GM21737 (cell line): ENCODE results near the gene TMEM178B.
"Not testable (repeated sequence)": the region's sequence is repeated elsewhere in the genome, so short reads cannot be mapped to it uniquely, and the experiment has no call there.

Experiments used
- ATAC-seq: cut with Tn5 transposase; IDR thresholded peaks from one replicate; pipeline ENCODE4 v1.9.1; 2021; ENCODE audit warnings: mild to moderate bottlenecking, moderate library complexity; ENCODE audit not compliant: unreplicated experiment

Gene TMEM178B

GRCh38 chr7:141301544-141301943 lies 227.7 kb downstream of the TMEM178B start:
- no peak for ATAC-seq

GRCh38 chr7:141302617-141303016 lies 228.8 kb downstream of the TMEM178B start:
- ATAC-seq = no peak

DNA sequence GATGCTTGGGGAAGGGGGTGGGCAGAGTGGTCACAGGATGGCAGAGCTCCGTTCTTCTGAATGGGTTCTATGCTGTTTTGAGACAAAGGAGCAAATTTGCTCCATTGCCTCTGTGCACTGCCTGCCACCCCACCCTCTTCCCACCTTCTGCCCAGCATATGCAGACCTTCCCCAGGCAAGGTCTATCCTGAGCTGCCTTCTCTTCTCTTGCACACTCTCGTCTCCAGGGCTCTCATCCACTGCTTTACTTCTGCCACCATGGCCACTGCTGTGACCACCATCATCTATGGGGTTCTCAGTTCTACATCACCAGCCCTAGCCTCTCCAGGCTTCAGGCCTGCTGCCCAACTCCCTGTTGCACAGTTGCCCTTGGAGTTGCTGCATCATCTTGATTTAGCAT lies 230.4 kb downstream of the TMEM178B start:
- ATAC-seq = no peak

GRCh38 chr7:141306081-141306480 lies 232.2 kb downstream of the TMEM178B start:
- no peak for ATAC-seq

DNA sequence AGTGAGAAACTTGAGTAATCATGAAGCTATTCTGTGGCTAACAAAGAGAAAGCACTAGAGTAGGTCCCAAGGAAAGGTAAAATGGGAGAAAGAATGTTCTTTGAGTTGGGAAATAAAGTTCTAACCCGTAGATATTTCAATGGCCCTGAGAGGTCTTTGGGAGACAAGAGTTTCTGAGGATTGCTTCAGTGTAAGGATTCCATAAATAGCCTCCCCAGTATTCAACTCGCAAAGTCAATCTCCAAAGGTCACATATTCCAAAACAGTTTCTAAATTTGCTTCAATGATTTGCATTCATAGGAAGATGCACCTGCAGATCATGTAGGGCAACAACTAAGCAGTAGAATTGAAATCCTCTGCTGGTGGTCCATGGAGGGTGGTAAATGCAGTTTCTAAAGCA lies 238.5 kb downstream of the TMEM178B start:
- ATAC-seq = no peak

DNA sequence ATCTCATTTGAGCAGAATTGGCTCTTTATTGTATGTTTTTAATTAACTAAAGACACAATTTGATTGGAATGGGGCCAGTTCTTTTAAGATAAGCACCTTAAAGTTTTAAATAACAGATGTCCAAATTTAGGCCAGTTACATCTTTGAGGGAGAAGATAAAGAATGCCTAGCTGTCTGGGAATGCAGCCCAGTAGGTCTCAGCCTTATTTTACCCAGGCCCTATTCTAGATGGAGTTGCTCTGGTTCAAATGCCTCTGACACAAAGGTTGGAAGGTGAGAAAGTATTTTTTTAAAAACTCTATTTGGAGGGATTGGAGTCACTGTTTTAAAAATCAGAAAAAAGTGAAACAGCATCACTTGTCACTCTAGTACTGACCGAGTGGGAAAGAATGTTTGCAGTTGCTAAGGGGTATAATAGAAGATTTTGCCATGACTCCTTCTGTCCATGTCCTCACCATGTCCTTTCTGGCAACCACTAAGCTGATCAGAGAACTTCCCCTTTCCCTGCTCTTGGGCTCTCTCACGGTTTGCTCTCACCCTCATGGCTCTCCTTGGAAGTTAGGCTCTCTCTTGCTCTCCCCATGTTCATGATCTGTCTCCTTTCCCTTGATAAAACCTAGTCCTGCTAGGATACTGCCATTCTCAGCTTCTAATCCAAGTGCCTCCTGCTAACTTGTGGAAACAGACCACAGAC lies 239.1 kb downstream of the TMEM178B start:
- no peak for ATAC-seq

DNA sequence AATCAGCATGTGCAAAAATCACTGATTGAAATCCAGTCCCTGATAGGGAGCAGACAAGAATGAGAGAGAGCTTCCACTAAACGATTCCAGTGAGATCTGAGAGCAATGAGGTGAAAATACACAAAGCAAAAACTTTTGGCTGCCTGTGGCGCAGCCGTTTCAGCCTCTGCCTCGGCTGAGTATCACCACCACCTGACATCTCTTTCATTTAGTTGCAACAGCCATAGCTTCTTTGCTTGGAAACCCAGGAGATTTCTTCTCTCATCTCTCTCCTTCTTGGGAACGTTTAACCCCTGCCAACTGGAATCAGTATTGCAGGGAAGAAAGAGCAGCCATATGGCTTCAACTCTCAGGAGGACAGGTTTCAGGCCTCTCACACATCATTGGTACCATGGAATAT lies 240.0 kb downstream of the TMEM178B start:
- no peak for ATAC-seq

DNA sequence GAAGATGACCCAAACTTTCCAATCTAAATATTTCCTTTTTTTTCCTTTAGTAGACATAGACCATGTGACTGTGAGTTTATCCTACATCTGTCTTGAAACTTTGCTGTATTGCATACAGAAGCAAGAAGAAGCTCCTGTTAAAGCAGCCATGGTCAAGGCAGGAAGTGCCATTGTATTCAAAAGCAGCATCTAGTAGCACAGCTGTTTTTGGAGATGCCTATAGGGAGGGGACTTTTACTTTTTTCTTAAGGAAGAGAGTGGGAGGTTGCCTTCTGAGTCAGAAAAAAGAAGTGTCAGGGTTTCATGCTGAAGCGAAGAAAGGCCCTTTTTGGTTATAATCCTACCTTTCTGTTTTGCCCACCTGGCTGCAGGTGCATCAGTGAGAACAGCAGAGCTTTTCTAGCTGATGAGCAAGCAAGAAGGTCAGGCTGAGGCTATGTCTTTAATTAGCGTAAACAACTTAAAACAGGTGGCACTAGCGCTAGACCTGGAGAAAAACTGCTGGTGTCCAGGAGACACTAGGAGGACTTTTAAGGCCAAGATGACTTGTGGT lies 243.2 kb downstream of the TMEM178B start:
- ATAC-seq = no peak

GRCh38 chr7:141320287-141320686 lies 246.4 kb downstream of the TMEM178B start:
- no peak for ATAC-seq

GRCh38 chr7:141322383-141322782 lies 248.5 kb downstream of the TMEM178B start:
- ATAC-seq = no peak

GRCh38 chr7:141323826-141324225 lies 250.0 kb downstream of the TMEM178B start:
- no peak for ATAC-seq

DNA sequence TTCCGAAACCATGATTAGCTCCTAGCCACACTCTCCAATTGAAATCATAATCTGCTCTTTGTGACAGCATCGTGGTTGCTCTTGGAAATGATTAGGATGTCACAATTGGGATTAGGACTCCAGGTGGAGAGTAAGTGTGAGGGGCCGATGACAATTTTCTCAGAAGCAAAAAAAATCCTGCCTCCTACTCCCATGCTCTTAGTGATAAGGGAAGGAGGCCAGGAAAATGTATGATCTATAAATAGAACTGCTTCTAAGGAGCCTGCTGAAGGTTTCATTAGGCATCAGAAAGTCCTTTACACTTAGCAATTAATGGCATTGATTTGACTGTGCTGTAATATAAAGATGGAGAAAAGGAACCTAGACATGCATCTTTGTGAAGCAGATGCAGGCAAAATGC lies 251.0 kb downstream of the TMEM178B start:
- ATAC-seq = no peak

GRCh38 chr7:141325275-141325674 lies 251.4 kb downstream of the TMEM178B start:
- ATAC-seq = no peak

DNA sequence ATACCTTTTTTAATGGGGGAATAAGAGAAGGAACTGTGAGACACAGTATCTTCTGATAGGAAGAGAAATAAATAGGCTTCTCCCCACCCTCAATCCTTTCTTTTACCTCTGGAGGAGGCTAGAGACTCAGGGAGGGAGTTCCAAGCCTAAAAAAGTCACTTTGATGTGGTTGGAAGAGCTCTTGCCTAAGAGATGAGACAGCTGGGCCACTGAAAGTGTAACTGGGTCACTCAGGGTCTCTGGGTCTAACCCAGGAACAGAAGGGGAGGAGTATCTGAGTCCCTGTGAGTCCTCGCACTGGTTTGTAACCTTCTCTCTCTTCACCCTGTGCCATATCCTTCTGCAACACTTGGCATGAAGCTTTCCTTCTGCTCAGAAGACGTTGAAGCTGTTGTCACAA lies 254.4 kb downstream of the TMEM178B start:
- ATAC-seq = no peak

GRCh38 chr7:141330285-141330684 lies 256.4 kb downstream of the TMEM178B start:
- ATAC-seq = not testable (repeated sequence)

DNA sequence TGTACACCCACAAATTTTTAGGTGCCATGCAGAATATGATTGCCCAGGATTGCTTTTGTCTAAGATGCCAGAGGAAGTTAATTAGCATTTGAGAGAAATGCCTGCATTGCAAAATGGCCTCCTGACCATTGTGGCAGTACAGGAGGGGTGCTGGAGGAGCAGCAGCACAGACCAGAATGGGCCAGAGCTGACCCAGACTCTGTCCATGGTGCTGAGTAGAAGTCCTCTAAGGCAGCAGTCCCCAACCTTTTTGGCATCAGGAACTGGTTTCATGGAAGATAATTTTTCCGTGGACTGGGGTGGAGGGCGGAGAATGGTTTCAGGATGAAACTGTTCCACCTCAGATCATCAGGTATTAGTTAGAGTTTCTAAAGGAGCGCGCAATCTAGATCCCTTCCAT lies 259.6 kb downstream of the TMEM178B start:
- no peak for ATAC-seq

- ATAC-seq = no peak
Measured at GRCh38 chr7:141335164-141335563, 261.3 kb downstream of the TMEM178B start.

DNA sequence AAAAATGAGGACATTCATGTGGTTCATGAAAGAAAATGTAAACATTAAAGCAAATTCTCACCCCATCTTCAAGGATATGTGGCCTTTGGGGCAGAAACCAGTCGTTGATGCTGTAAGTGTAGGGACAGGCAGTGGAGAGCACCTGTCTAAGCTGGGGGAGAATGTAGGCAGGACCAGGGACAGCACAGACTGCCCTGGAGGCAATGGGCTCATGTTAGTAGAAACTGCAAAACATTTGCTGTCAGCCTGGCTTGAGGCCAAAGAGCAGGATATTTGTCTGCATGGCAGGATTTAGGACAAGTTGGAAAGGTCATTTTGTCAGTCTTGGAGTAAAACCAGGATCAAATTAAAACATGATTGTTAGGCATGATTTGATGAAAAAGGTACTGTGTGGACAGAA lies 265.7 kb downstream of the TMEM178B start:
- ATAC-seq = no peak

- no peak for ATAC-seq
Measured at GRCh38 chr7:141340991-141341390, 267.1 kb downstream of the TMEM178B start.

DNA sequence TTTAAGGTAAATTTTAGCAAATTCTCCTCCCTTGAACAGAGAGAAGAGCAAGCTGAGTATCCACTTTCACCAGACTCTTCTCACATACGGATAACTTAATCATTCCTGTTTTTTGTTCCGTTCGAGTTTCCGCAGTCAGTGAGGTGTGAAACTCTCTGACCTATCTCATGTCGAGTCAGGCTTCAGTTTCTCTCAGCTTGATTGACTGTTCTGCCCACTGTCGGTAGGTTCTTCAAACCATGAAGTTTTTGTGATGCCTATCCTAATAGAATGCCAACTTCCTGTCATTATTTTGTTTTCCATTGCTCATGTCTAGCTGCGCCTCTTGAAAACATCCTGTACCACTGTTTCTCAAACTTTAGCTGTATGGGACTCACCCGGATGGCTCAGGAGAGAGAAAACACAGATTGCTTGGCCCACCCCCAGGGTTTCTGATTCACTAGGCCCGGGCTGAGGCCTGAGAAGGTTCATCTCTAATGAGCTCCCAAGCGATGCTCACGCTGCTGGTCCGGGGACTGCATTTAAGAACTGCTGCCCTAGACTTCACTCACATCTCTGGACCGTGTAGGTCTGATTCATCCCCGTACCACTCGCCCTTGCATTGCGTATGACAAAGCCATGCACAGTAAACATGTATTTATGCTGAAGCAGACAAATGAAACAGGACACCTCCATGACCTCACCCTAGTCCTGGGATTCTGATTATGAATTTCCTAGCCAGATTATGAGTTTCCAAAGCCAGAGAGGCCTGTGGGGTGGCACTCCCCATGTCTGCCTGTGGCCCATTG lies 269.0 kb downstream of the TMEM178B start:
- no peak for ATAC-seq

- ATAC-seq = no peak
Measured at GRCh38 chr7:141344153-141344935, 270.5 kb downstream of the TMEM178B start.
